GM19351 (cell line): ENCODE results near the gene MTHFD1.

ENCODE experiments used
- ATAC-seq: cut with Tn5 transposase; IDR thresholded peaks from one replicate; pipeline ENCODE4 v1.9.1; 2021; ENCODE audit warnings: mild to moderate bottlenecking, moderate library complexity; ENCODE audit not compliant: unreplicated experiment

The MTHFD1 gene

GRCh38 chr14:64405295-64405694 lies 17.1 kb downstream of the MTHFD1 start:
- ATAC-seq: no peak

GRCh38 chr14:64407329-64407728 lies 19.2 kb downstream of the MTHFD1 start:
- peak; percentile 53 for ATAC-seq

- peak; percentile 55 for ATAC-seq
Measured at GRCh38 chr14:64409126-64409920, 21.2 kb downstream of the MTHFD1 start.

- no peak for ATAC-seq
Measured at GRCh38 chr14:64410084-64410774, 22.1 kb downstream of the MTHFD1 start.

- ATAC-seq: no peak
Measured at GRCh38 chr14:64411001-64411400, 22.8 kb downstream of the MTHFD1 start.

GRCh38 chr14:64412237-64412636 lies 24.1 kb downstream of the MTHFD1 start:
- ATAC-seq: no peak

- ATAC-seq: no peak
Measured at GRCh38 chr14:64416348-64416932, 28.3 kb downstream of the MTHFD1 start.

- no peak for ATAC-seq
Measured at GRCh38 chr14:64417055-64417770, 29.1 kb downstream of the MTHFD1 start.

- no peak for ATAC-seq
Measured at GRCh38 chr14:64417771-64418125, 29.6 kb downstream of the MTHFD1 start.

GRCh38 chr14:64419003-64419402 lies 30.9 kb downstream of the MTHFD1 start:
- no peak for ATAC-seq

GRCh38 chr14:64421166-64421565 lies 33.0 kb downstream of the MTHFD1 start:
- no peak for ATAC-seq

- no peak for ATAC-seq
Measured at GRCh38 chr14:64422005-64422404, 33.9 kb downstream of the MTHFD1 start.

- ATAC-seq: peak; percentile 90
Measured at GRCh38 chr14:64422756-64423155, 34.6 kb downstream of the MTHFD1 start.

GRCh38 chr14:64423987-64424386 lies 35.8 kb downstream of the MTHFD1 start:
- no peak for ATAC-seq

GRCh38 chr14:64434528-64434927 lies 46.4 kb downstream of the MTHFD1 start:
- ATAC-seq: no peak

GRCh38 chr14:64438181-64438841 lies 50.2 kb downstream of the MTHFD1 start:
- ATAC-seq: no peak

GRCh38 chr14:64439141-64439540 lies 51.0 kb downstream of the MTHFD1 start:
- no peak for ATAC-seq

- no peak for ATAC-seq
Measured at GRCh38 chr14:64440494-64440893, 52.3 kb downstream of the MTHFD1 start.

GRCh38 chr14:64442300-64442988 lies 54.3 kb downstream of the MTHFD1 start:
- no peak for ATAC-seq

GRCh38 chr14:64444140-64444539 lies 56.0 kb downstream of the MTHFD1 start:
- no peak for ATAC-seq
